Glomerular endothelial cell (primary cell): Measurements from ENCODE around the gene MBD5. TPM values are rescaled to one million over a fixed set of nuclear protein-coding genes. Genes with fewer than 3 reads are reported as not detected.
"Not testable (repeated sequence)": the region's sequence is repeated elsewhere in the genome, so short reads cannot be mapped to it uniquely, and the experiment has no call there.

Experiments
- DNase-seq: peaks from one replicate; pipeline ENCODE4 v3.0.0-alpha.2; 2011; ENCODE audit warnings: low read depth, low spot score; ENCODE audit errors: extremely low read depth
- total RNA-seq: library from RNA; depleted of rRNA; stranded (reverse); fragments of >200 nt; gene quantifications from 2 replicates; pipeline ENCODE4 v1.2.3, GENCODE V29; 2015

The MBD5 gene
- 12.1 and 20.8 TPM in 2 replicates for total RNA-seq

DNA sequence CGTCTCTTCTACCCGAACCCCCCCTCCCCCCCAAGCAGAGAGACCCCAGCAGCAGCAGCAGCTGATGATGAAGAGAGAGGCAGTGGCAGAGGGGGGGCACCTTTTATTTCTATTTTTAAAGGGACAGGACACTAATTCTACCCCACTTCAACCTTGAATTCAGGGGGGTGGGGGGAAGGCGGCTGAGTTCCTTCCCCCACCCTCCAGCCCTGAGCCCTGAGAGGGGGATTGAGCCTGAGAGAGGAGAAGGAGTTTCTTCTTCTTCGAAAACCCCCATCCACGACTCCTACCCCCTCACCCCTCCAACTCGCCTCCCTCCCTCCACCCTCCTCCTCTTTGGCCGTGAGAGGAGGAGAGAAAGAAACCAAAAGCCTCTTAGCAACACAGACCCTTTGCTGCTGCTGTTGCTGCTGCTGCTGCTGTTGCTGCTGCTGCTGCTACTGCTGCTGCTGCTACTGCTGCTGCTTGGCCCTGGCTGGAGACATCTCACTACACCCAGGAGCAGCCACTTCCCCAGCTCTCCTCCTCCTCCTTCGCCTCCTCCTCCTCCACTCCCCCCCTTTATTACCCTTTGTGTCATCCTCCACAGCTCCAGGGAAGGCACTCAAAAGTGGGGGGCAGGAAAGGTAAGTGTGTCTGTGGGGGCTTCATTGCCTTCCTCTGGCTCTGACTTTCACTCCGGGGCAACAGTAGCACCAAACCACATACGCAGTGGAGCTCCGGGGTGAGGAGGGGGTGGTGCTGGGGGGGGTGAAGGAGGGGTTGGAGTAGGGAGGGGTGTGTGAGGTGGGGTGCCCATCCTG, at the start of gene MBD5:
Gene MBD5 (plus strand): TSS at position 33 of the 803 bp plus-strand sequence.
- DNase-seq: no peak

DNA sequence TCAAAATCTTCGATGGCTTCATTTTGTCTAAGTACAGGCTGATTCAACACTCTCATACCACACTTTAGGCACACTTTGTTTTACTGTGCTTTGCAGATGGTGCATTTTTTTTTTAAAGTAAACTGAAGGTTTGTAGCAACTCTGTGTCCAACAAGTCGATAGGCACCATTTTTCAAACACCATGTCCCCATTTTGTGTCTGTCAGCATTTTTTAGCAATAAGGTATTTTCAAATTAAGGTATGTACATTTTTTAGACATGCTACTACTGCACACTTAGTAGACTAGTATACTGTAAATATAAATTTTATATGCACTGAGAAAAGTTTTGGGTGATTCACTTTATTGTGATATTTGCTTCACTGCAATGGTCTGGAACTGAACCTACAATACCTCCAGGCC, 44.8 kb upstream of the MBD5 start:
- DNase-seq: no peak

DNA sequence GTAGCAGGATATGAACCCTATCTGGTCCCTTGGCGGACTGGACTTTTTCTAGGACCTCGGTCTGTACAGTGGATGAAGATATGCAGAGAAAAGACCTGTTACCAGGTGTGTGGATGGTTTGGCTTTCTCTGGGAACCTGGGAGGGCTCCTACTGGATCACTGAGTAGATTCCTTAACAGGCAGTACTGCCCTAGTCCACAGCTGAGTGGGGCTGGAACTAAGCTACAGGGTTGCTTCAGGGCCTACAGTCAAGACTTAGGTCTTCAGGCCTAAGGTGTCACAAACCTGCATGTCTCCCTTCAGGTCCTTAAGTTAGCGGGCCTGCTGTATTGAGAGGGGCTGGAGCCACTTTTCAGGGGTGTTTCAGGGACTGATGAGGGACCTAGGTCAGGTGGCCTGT, 43.2 kb upstream of the MBD5 start:
- no peak for DNase-seq

DNA sequence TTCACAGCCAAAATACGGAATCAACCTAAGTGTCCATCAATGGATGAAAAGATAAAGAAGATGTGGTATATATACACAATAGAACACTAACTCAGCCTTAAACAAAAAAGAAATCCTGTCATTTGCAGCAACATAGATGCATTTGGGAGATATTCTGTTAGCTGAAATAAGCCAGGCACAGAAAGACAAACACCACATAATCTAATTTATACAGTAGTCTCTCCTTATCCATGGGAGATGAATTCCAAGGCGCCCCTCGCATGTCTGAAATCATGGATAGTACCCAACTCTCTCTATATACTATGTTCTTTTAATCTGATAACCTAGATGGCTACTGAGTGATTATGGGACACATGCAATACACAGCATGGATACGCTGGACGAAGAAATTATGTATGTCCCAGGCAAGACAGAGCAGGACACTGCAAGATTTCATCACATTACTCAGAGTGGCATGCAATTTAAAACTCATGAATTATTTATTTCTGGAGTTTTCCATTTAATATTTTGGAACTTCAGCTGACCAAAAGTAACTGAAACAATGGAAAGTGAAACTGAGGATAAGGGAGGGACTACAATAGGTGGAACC, 39.9 kb upstream of the MBD5 start:
- DNase-seq: no peak

DNA sequence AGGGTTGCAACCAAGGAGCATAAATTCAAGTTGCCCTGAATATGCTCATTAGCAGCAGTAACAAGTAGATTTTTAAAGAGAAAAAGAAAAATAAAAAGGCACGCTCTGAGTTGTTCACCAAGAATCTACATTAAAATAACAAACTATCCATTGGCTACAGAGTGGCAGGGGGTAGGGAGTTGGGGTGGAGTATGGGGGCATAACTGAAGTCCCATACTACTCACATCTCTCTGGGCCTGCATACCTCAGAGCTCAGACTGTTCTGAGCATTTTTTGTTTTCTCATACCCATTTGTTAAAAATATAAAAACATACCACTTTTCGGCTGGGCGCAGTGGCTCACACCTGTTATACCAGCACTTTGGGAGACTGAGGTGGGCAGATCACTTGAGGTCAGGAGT, 31.8 kb upstream of the MBD5 start:
- no peak for DNase-seq

DNA sequence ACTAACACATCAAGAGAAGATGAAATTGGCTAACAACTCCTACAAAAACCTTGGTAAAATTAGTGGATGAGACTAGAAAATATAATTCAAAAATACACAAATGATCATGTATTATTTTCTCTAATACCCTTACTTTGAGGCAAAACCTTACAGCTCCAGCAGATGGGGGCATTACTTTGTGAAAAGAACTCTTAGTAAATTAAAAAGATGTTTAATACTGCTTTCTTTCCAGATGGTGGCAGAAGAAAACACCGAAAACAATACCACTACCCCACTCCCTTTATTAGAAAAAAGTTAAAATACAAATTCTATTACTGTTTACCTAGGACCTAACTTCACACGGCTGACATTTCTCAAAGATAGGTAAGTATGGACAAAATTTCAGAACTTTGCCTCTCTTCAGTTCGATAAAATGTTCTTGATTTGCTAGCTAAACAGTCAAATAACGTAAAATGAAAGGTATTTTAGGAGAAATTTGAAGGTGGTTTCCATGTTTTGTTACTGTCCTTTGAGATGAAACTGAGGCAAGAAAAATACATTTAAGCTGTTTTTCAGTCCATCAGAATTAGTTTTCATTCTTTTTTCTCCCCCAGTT, 31.0 kb upstream of the MBD5 start:
- peak; percentile 34 for DNase-seq

DNA sequence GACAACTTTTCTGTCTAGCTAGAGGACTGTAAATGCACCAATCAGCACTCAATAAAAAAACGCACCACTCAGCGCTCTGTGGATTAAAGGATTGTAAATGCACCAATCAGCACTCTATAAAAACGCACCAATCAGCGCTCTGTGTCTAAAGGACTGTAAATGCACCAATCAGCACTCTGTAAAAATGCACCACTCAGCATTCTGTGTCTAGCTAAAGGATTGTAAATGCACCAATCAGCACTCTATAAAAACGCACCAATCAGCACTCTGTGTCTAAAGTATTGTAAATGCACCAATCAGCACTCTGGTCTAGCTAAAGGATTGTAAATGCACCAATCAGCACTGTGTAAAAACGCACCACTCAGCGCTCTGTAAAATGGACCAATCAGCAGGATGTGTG, 25.9 kb upstream of the MBD5 start:
- not testable (repeated sequence) for DNase-seq

DNA sequence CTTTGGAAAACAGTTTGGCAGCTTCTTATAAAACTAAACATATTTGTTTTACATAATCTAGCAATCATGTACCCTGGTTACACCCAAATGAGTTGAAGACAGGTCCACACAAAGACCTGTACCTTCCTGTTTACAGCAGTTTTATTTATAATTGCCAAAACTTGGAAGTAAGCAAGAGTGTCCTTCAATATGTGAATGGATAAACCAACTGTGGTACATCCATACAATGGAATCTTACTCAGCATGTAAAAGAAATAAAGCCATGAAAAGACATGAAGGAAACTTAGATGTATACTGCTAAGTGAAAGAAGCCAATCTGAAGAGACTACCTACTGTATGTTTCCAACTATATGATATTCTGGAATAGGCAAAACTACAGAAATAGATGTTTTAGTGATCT, 24.1 kb upstream of the MBD5 start:
- DNase-seq: no peak

DNA sequence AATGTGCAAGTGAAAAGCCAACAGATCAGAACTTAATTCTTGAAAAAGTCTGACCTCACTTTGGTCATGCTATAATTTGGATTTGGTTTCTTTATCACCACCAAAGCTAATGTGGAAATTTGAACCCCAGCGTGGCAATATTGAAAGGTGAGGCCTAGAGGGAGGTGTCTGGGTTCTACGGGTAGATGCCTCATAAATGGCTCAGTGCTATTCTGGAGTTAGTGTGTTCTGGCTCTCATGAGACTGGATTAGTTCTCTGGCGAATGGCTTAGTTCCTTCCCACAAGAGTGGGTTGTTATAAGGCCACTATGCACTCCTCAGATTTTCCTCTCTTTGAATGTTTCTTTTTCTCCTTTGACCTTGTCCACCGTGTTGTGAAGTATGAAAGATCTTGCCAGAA, 22.7 kb upstream of the MBD5 start:
- DNase-seq: no peak

DNA sequence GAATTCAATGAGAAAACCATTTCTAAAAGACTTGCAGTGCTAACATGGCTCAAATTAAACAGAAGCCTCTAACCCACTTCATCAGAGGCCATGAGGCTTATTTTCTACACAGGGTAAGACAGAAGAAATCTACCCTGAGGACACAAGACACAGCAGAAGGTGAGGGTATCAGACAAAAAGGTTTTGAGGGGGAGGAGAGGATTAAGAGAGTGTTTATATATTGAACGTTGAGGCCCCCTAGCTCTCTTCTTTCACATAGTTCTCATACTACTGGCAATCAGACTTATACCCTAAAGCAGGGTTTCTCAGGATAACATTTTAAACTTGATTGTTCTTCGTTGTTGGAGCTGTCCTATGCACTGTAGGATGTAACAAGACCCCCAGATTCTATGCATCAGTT, 21.8 kb upstream of the MBD5 start:
- DNase-seq: no peak

DNA sequence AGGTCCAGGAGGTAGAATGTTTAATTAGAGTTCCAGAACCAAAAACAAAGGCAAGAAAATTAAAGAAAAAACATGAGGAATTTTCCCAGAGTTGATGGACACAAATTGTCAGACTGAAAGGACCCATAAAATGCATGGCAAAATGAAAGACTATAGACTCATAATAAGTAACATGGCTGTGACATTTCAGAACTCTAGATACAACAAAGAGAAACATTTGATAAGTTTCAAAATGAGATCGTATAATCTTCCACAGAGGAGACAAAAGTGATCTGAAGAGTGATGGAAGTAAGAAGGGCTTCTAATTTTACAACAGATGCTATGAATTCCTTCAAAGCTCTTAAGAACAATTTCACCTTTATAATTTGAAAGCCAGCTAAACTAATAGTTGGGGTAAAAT, 20.8 kb upstream of the MBD5 start:
- DNase-seq: no peak

DNA sequence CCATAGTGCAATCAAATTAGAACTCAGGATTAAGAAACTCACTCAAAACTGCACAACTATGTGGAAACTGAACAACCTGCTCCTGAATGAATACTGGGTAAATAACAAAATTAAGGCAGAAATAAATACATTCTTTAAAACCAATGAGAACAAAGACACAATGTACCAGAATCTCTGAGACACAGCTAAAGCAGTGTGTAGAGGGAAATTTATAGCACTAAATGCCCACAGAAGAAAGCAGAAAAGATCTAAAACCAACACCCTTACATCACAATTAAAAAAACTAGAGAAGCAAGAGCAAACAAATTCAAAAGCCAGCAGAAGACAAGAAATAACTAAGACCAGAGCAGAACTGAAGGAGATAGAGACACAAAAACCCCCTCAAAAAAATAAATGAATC, 18.5 kb upstream of the MBD5 start:
- not testable (repeated sequence) for DNase-seq

DNA sequence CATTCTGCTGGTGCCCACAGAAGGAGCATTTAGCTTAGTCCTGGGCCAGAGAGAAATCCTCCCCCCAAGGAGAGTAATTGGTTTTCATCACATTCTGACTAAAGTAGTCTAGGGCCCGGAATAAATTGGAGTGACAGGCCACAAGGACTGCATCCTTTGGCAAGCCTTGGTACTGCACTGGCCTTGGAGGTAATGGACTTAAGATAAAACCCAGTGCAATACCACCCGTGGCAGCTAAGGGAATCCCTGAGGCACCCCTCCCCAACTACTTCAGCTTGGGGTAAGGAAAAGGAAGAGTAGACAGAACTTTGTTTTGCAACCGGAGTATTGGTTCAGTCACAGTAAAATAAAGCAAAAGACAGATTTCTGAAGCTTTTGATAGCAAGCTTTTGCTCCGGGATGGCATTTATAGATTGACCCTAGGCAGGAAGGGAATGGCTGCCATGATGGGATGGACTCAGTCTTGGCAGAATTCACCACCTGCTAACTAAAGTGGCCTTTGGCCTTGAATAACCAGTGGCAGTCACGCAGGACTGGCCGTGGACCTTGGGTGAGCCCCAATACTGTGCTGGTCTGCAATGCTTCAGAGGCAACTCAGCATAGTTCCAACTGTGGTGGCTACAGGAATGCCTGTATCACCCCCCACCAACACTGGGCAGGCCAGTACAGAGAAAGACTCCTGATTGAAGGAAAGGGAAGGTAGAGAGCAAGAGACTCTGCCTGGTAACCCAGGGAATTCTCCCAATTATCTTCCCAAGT, 14.5 kb upstream of the MBD5 start:
- DNase-seq: no peak

DNA sequence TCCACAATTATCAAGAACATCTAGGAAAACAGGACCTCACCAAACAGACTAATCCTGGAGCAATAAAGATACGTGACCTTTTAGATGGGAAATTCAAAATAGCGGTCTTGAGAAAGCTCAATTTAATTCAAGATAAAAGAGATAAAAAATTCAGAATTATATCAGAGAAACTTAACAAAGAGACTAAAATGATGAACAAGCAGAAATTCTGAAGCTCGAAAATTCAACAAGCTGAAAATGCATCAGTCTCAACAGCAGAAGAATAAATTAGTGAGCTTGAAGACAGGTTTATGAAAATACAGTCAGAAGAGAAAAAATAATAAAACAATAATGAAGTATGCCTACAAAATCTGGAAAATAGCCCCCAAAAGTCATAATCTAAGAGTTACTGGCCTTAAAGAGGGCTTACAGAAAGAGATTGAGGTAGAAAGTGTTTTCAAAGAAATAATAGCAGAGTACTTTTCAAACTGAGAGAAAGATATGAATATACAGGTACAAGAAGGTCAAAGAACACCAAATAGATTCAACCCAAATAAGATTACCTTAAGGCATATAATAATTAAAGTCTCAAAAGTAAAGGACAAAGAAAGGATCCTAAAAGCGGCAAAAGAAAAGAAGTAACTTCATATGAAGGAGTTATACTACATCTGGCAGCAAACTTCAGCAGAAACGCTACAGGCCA, 13.5 kb upstream of the MBD5 start:
- no peak for DNase-seq

DNA sequence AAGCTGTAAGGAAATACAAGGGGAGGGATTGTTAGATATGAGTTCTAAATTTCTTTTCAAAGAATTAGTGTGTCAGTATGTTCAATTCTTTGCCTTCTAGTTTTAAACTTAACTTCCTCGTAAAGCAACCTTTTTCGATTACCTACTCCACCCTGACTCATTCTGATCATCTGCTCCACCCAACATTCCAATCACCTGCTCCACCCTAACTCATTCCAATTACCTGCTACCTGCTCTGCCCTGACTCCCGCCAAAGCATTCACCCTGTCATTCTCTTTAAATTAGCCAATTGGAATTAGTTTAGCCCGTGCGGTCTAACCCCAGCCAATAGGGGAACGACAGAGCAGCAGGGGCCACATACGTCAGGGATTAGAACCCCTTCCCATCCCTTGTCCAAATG, 12.5 kb upstream of the MBD5 start:
- not testable (repeated sequence) for DNase-seq

DNA sequence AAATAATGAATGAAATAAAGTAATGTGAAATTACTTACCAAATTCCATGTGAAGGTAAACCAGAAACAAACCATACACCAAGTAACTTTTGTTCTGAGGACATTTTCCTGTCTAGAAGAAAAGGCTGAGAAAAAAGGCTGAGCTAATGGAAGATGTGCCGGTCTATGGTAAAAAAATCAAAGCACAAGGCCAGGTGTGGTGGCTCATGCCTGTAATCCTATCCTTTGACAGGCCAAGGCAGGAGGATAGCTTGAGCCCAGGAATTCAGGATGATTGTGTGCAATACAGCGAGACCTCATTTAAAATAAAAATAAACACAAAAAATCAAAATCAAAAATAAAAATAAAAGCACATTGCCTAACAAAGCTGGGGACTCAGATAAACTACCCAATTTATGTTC, 7.0 kb upstream of the MBD5 start:
- no peak for DNase-seq

DNA sequence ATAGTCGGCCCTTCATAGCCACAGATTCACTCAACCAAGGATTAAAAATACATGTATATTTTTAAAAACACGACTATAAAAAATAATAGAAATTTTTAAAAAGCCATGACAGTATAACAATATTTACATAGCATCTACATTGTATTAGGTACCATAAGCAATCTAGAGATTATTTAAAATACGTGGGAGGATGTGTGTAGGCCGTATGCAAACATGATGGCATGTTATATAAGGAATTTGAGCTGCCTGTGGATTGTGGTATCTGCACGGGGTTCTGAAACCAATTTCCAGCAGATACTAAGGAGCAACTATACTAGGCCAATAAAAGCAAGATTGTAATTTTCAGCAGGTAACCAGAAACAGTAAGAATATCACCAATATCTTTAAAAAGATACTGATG, 6.3 kb upstream of the MBD5 start:
- no peak for DNase-seq

DNA sequence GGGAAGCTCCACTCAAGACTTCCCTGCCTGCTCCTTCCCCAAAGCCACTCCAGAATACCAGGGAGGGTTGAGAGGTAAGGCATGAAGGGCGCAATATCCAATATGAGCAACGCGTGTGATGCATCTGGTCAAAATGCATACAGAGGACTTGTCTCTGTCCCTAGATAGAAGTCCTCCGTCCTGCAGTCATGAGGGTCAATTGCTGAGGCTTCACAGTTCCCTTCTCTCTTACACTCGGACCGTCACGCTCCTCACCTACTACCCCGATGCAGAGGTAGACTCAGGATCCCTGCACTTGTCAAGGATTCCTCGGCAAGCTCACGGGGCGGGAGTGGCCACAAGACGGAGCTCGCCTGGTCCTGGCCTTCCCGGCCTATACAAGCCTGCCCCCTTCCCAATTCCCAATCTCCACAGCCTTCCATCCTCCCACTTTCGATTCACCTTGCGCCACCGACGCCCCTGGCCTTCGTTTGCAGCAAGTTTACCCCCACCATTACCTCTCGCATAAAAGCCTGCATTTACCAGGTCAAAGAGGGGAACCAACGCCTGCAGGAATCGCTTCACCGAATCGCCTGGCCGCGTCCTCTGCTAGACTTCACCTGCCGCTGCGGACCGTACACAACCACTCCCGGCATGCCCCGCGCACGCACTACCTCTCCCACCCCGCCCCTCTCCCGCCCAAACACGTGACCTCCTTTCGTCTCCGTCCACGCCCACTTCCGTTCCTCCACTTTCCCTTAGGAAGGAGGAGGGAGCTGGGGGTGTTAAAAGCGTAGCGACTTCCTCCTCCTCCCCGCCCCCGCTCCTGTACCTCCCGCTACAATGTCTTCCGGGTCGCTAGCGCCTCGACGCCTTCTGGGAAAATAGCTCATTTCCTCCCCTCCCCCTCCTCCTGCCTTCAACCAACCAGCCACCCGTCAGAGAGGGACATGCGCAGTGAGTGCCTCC, 506 bp upstream of the MBD5 start, which contains the start of gene ORC4:
Gene ORC4 (minus strand): TSS at position 627 of the 948 bp plus-strand sequence. CDS start 44,779 bp downstream, outside the sequence.
- peak; percentile 93 for DNase-seq

DNA sequence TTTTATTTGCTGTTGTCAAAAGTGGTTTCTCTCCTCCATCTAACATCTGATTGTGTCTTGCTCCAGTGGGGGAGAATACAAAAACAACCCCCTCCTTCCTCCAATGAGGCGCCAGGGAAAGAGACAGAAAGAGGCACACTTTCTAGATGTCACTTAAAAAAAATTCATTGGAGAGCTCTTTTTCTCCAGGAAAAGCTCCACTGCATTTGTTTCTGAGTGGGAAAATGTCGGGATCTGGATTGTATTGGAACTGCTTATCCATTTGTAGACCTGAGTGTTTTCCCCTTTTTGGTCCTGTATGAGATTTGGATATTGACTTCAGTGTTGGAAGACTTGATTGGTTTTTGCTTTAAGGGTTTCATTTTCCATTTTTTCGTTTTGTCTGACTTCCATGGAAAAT, 995 bp downstream of the MBD5 start:
- DNase-seq: no peak

DNA sequence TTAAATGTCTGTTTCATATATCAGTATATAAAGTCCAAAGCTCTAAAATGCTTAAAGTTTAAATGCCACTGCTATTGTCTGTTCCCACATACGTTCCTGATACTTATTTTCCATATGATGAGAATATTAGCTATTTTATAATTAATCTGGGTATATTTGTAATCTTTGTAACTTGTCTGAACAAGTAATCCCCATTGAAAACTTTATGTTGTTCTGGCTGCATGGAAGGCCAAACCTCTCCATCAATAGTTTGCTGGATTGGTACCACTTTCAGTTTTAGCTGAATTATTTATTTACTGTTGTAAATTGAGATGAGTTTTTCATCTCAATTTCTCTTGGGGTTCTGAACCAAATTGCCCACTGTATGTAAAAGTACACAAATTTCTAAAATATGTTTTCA, 1.5 kb downstream of the MBD5 start:
- DNase-seq: no peak
